ENCODE data around the gene TSPOAP1. TPM values are rescaled to one million over a fixed set of nuclear protein-coding genes. Genes with fewer than 3 reads are reported as not detected.

Gene TSPOAP1
- total RNA-seq, 4 donors from 2014 or later, result 2.9 to 16.0 (median 3.3) TPM

GRCh38 chr17:58272367-58273280, 56.0 kb downstream of the TSPOAP1 start:
- Histone ChIP-seq H3K4me1 (no peaks in the 10 kb centered on the region), H3K27me3 (peaks cover 0 to 30% (median 0%) of the 10 kb centered on the region in 4 donors), H3K36me3 (no peaks in the 10 kb centered on the region), H3K27ac (no peak overlapping the region), H3K9me3 (no peaks in the 10 kb centered on the region), H3K4me3 (no peak overlapping the region)
- TF ChIP-seq CTCF (IDR thresholded peaks at IDR 0.05) (no peak), POLR2A (IDR thresholded peaks at IDR 0.05) (no peak)
- intact Hi-C loops (cut with DNase I), result no loop called here
- 64 to 74% methylated on average over 4 to 9 of the region's 12 CpGs for WGBS, 2 donors
- no peak for DNase-seq

GRCh38 chr17:58271216-58271931, 57.2 kb downstream of the TSPOAP1 start:
- no peaks in the 10 kb centered on the region for H3K4me1 ChIP-seq
- intact Hi-C loops (cut with DNase I), result no loop called here
- no peaks in the 10 kb centered on the region for H3K36me3 ChIP-seq
- WGBS, 2 donors, result 92 to 95% methylated on average over 14 to 15 of the region's 21 CpGs
- no peak overlapping the region for H3K4me3 ChIP-seq
- TF ChIP-seq POLR2A (IDR thresholded peaks at IDR 0.05) (no peak), CTCF (IDR thresholded peaks at IDR 0.05) (no peak)
- DNase-seq, result no peak
- peaks cover 0 to 29% (median 0%) of the 10 kb centered on the region in 4 donors for H3K27me3 ChIP-seq
- H3K9me3 ChIP-seq, result no peaks in the 10 kb centered on the region
- no peak overlapping the region for H3K27ac ChIP-seq

GRCh38 chr17:58270476-58271215, 57.9 kb downstream of the TSPOAP1 start:
- TF ChIP-seq CTCF (IDR thresholded peaks at IDR 0.05), result peak in 1 of 6 experiments; percentile 19
- no peak for TF ChIP-seq POLR2A (IDR thresholded peaks at IDR 0.05)
- no peak for DNase-seq
- intact Hi-C loops (cut with DNase I), result no loop called here
- WGBS, 2 donors, result 80 to 88% methylated on average over 3 to 5 of the region's 15 CpGs
- Histone ChIP-seq H3K27me3 (peaks cover 0 to 29% (median 0%) of the 10 kb centered on the region in 4 donors), H3K27ac (no peak overlapping the region), H3K9me3 (no peaks in the 10 kb centered on the region), H3K4me3 (no peak overlapping the region), H3K4me1 (no peaks in the 10 kb centered on the region), H3K36me3 (no peaks in the 10 kb centered on the region)

DNA sequence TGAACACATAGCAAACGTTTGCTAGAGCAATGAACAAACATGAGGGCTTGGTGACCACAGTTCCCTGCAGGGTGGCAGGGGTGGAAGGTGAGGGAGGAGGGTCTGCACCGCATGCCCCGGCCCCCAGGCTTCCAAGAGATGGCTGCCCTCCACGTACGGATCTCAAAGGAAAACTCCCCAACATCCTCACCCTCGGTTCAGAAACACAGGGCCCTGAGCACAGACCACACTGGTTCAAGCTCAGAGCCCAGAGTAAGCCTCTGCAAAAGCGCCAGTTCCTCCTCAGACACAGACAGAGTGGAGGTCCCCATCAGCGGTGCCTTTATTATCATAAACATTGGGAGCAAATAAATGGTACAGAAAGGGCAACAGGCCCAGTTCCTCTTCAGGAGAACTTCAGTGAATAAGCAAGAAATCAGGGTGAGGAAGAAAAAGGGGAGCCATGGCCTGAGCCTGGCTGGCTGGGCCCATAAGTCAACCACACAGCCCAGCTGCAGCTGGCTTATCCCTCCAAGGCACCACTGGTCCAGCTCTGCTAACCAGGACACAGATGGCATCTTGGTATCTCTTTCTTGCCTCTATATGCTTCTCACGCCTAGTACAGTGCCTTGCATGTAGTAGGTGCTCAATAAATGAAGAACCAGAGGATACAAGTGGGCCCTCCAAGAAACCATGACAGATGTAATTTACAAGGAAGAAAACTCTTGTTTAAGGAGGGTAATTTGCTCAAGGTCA, 58.9 kb downstream of the TSPOAP1 start:
- intact Hi-C loops (cut with DNase I), result no loop called here
- Histone ChIP-seq H3K27me3 (peaks cover 0 to 33% (median 0%) of the 10 kb centered on the region in 4 donors), H3K4me1 (no peaks in the 10 kb centered on the region), H3K27ac (no peak overlapping the region), H3K36me3 (no peaks in the 10 kb centered on the region), H3K4me3 (no peak overlapping the region), H3K9me3 (no peaks in the 10 kb centered on the region)
- WGBS, 2 donors, result 83 to 93% methylated on average over 4 of the region's 9 CpGs
- TF ChIP-seq POLR2A (IDR thresholded peaks at IDR 0.05) (no peak), CTCF (IDR thresholded peaks at IDR 0.05) (no peak)
- no peak for DNase-seq
